Left lung (tissue), 10 donors: ENCODE measurements around the gene SLC6A12. TPM values are rescaled to one million over a fixed set of nuclear protein-coding genes. Genes with fewer than 3 reads are reported as not detected.

Experiments used
- ATAC-seq: fragments of 200-7000 bp; cut with Tn5 transposase; one replicate; pipeline ENCODE4 v1.9.1; 2020; ENCODE audit warnings: moderate library complexity
- DNase-seq, 4 donors: peaks; one replicate each; pipeline ENCODE4 v3.0.0-alpha.2; 2013 to 2020
- H3K27ac ChIP-seq, 2 donors: fragments of 200-600 bp; sonication (generic) in 1 of 2; one replicate each; pipeline versions ENCODE4 v1.5.0 to v1.8.0; 2020 to 2021
- H3K27me3 ChIP-seq, 2 donors: fragments of 200-600 bp; sonication (generic) in 1 of 2; one replicate each; pipeline versions ENCODE4 v1.5.0 to v1.8.0; 2020 to 2021
- H3K36me3 ChIP-seq, 2 donors: fragments of 200-600 bp; sonication (generic) in 1 of 2; one replicate each; pipeline versions ENCODE4 v1.5.0 to v1.8.0; 2020 to 2021
- H3K4me1 ChIP-seq, 2 donors: fragments of 200-600 bp; one replicate each; pipeline ENCODE4 v1.8.0; 2021
- H3K4me3 ChIP-seq, 2 donors: fragments of 200-600 bp; sonication (generic) in 1 of 2; one replicate each; pipeline versions ENCODE4 v1.5.0 to v1.8.0; 2020 to 2021; ENCODE audit warnings: mild to moderate bottlenecking in 1 of 2
- H3K9me3 ChIP-seq, 2 donors: fragments of 200-600 bp; sonication (generic) in 1 of 2; one replicate each; pipeline versions ENCODE4 v1.5.0 to v1.8.0; 2020 to 2021
- intact Hi-C, 2 donors: fragments of 100-400 bp; cut with DNase I; formaldehyde crosslinking; loops; one replicate each; pipeline versions ENCODE4 v1.11.2 to v1.14.2; 2022
- polyA plus RNA-seq, 6 donors: library from polyadenylated mRNA; unstranded; fragments of 120-200 nt; gene quantifications; one replicate each; pipeline ENCODE4 v1.2.1, GENCODE V29; 2013; ENCODE audit not compliant: insufficient read length in 6 of 6
- total RNA-seq, 2 donors: library from RNA; stranded (reverse); fragmentation: NEBNext Ultra II Directional; extraction: Animal tissue kit (Norgen Biotek cat#: 25700); gene quantifications; one replicate each; pipeline ENCODE4 v1.2.1, GENCODE V29; 2021
- TF ChIP-seq, protein P1 (sequence below), 2 donors: fragments of 200-600 bp; sonication (generic) in 1 of 2; IDR thresholded peaks; one replicate each; pipeline versions ENCODE4 v1.5.0 to v1.8.0; 2021; ENCODE audit warnings: antibody characterized with exemption in 2 of 2
- donor health status: DM: no; HTN: yes; CAD: no.
- donor health status: DM: no; HTN: no; CAD: no.

The SLC6A12 gene
- total and polyA plus RNA-seq, 8 donors, result 0.52 to 4.7 (median 0.92) TPM

- Histone ChIP-seq H3K27ac (no peak overlapping the region), H3K36me3 (no peaks in the 10 kb centered on the region), H3K4me1 (no peaks in the 10 kb centered on the region), H3K4me3 (no peak overlapping the region), H3K9me3 (no peaks in the 10 kb centered on the region), H3K27me3 (peaks cover 0 to 63% of the 10 kb centered on the region in 2 donors)
- intact Hi-C loops, result no loop called here
- no peak for DNase-seq
- no peak for ATAC-seq
- TF ChIP-seq, protein P1, sequence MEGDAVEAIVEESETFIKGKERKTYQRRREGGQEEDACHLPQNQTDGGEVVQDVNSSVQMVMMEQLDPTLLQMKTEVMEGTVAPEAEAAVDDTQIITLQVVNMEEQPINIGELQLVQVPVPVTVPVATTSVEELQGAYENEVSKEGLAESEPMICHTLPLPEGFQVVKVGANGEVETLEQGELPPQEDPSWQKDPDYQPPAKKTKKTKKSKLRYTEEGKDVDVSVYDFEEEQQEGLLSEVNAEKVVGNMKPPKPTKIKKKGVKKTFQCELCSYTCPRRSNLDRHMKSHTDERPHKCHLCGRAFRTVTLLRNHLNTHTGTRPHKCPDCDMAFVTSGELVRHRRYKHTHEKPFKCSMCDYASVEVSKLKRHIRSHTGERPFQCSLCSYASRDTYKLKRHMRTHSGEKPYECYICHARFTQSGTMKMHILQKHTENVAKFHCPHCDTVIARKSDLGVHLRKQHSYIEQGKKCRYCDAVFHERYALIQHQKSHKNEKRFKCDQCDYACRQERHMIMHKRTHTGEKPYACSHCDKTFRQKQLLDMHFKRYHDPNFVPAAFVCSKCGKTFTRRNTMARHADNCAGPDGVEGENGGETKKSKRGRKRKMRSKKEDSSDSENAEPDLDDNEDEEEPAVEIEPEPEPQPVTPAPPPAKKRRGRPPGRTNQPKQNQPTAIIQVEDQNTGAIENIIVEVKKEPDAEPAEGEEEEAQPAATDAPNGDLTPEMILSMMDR (IDR thresholded peaks at IDR 0.05), result no peak
Observed at GRCh38 chr12:174124-174523, 39.8 kb downstream of the SLC6A12 start.

DNA sequence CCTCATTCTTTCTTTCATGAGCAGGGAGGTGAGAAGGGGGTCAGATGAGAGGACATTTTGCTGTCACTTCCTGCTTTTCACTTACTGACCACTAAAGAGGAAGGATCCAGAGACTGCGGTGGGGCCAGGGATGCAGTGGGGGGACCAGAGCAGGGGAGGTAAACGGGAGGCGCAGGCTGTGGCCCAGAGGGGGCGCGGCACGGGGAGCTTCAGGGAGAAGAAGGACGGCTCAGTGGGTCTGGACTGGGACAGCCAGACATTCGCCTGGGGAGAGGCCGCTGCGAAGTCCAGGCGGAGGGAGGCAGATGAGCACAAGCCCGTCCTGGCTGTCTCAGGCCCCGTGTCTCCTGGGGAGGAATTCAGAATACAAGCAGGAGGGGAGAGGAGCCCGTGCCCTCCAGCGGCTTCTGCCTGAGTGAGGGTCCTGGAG lies 41.2 kb downstream of the SLC6A12 start:
- TF ChIP-seq, protein P1 (IDR thresholded peaks at IDR 0.05), result no peak
- no peaks in the 10 kb centered on the region for H3K36me3 ChIP-seq
- H3K9me3 ChIP-seq, result no peaks in the 10 kb centered on the region
- H3K27ac ChIP-seq, result no peak overlapping the region
- intact Hi-C loops, result no loop called here
- no peak overlapping the region for H3K4me3 ChIP-seq
- ATAC-seq, result no peak
- no peaks in the 10 kb centered on the region for H3K4me1 ChIP-seq
- H3K27me3 ChIP-seq, result peaks cover 0 to 65% of the 10 kb centered on the region in 2 donors
- peak in 1 of 4 donors; percentile 70 for DNase-seq

DNA sequence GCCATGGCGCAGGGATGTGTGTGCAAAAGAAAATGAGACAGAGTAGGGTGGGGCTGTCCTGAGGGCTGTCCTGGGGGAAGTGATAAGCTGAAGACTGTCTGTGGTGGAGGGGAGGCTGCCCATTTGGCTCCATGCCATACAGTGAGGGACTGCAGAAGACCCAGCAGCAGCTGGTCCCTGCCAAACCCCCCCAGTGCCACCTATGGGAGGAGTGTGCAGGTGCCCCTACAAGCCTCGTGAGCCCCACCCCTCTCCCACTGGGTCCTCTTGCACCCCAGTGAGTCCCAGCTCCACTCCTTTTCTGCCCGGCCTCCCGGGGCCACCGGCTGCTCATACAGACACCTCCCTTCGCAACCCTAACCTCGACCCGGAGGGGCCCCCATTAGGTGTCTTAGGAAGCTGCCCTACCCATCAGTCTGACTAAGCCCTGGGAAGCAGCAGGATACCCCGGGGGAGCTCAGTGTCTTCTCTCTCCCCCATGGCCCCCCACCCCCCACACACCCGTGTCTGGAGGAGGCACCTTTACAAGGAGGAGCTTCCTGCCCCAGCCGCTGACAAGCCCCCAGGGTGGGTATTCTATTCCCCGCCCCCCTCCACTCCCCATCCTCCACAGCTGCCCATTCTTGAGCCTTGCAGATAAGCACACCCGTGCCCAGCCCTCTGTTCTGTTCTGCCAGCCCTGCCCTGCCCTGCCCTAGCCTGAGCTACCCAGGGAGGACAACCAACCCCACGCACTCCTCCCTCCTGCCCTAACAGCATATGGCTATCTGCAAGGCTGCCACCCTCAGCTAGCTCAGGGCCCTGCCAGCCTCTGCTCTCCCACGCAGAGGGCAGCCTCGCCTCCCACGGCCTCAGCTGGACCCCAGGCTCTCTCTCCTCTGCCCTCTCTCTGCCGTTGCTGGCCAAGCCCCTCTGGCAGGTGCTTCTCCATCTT lies 41.9 kb downstream of the SLC6A12 start:
- DNase-seq, result peak in 1 of 4 donors; percentile 71
- peaks cover 0 to 65% of the 10 kb centered on the region in 2 donors for H3K27me3 ChIP-seq
- intact Hi-C loops, result no loop called here
- H3K9me3 ChIP-seq, result no peaks in the 10 kb centered on the region
- H3K27ac ChIP-seq, result no peak overlapping the region
- TF ChIP-seq, protein P1 (IDR thresholded peaks at IDR 0.05), result no peak
- H3K4me1 ChIP-seq, result no peaks in the 10 kb centered on the region
- H3K36me3 ChIP-seq, result no peaks in the 10 kb centered on the region
- ATAC-seq, result peak; percentile 17
- H3K4me3 ChIP-seq, result no peak overlapping the region

DNA sequence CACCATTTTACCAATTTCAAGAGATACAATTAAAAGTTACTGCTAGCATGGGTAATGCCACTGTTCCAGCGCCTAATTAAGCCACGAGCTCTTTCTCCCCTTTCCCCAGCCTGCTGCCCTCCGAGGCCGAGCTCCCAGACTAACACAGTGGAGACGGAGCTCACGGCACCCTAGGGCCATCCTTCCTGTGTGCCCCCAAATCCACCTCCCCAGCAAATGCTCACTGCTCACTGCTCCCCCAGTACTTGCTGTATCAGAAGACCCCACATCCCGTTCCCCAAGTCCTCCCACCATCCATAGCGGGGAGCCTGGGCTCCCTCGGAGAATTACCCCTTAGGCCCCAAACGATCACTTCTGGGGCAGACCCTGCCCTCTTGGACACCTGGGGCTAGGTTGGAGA lies 42.7 kb downstream of the SLC6A12 start:
- intact Hi-C loops, result no loop called here
- Histone ChIP-seq H3K9me3 (no peaks in the 10 kb centered on the region), H3K36me3 (no peaks in the 10 kb centered on the region), H3K4me1 (no peaks in the 10 kb centered on the region), H3K27ac (no peak overlapping the region), H3K4me3 (no peak overlapping the region), H3K27me3 (peaks cover 0 to 65% of the 10 kb centered on the region in 2 donors)
- DNase-seq (no peak), ATAC-seq (no peak)
- TF ChIP-seq, protein P1 (IDR thresholded peaks at IDR 0.05), result no peak

GRCh38 chr12:170371-171225 lies 43.4 kb downstream of the SLC6A12 start:
- intact Hi-C loops, result no loop called here
- H3K4me1 ChIP-seq, result no peaks in the 10 kb centered on the region

More at GRCh38 chr12:170371-171225, 43.4 kb downstream of the SLC6A12 start:
- ATAC-seq (no peak), DNase-seq (peak in 1 of 4 donors; percentile 67)
- Histone ChIP-seq H3K27me3 (peaks cover 0 to 59% of the 10 kb centered on the region in 2 donors), H3K36me3 (no peaks in the 10 kb centered on the region), H3K9me3 (no peaks in the 10 kb centered on the region), H3K27ac (no peak overlapping the region), H3K4me3 (no peak overlapping the region)
- TF ChIP-seq, protein P1 (IDR thresholded peaks at IDR 0.05), result no peak
